ENCODE measurements around the gene WDFY4.

Gene WDFY4

GRCh38 chr10:48710647-48711275 lies 26.1 kb downstream of the WDFY4 start:
- DNase-seq (ENCODE audit: low read depth), result no peak

- DNase-seq (ENCODE audit: low read depth), result no peak
These were observed 27.2 kb downstream of the WDFY4 start for GRCh38 chr10:48711830-48712229.

GRCh38 chr10:48714088-48714487 lies 29.4 kb downstream of the WDFY4 start:
- DNase-seq (ENCODE audit: low read depth), result no peak

GRCh38 chr10:48716416-48716815 lies 31.7 kb downstream of the WDFY4 start:
- DNase-seq (ENCODE audit: low read depth), result no peak

GRCh38 chr10:48720611-48721010 lies 35.9 kb downstream of the WDFY4 start:
- no peak for DNase-seq (ENCODE audit: low read depth)

- DNase-seq (ENCODE audit: low read depth), result no peak
These were observed 37.8 kb downstream of the WDFY4 start for GRCh38 chr10:48722153-48723145.

GRCh38 chr10:48724127-48724526 lies 39.5 kb downstream of the WDFY4 start:
- DNase-seq (ENCODE audit: low read depth), result no peak

GRCh38 chr10:48725708-48726107 lies 41.0 kb downstream of the WDFY4 start:
- DNase-seq (ENCODE audit: low read depth), result no peak

GRCh38 chr10:48727866-48728265 lies 43.2 kb downstream of the WDFY4 start:
- DNase-seq (ENCODE audit: low read depth), result no peak

GRCh38 chr10:48729222-48729621 lies 44.5 kb downstream of the WDFY4 start:
- no peak for DNase-seq (ENCODE audit: low read depth)

- DNase-seq (ENCODE audit: low read depth), result no peak
These were observed 45.3 kb downstream of the WDFY4 start for GRCh38 chr10:48729941-48730457.

GRCh38 chr10:48731141-48731540 lies 46.5 kb downstream of the WDFY4 start:
- DNase-seq (ENCODE audit: low read depth), result no peak

GRCh38 chr10:48731654-48732053 lies 47.0 kb downstream of the WDFY4 start:
- DNase-seq (ENCODE audit: low read depth), result no peak

- DNase-seq (ENCODE audit: low read depth), result no peak
These were observed 48.7 kb downstream of the WDFY4 start for GRCh38 chr10:48733329-48733728.

- DNase-seq (ENCODE audit: low read depth), result no peak
These were observed 51.2 kb downstream of the WDFY4 start for GRCh38 chr10:48735836-48736390.

- DNase-seq (ENCODE audit: low read depth), result no peak
These were observed 51.9 kb downstream of the WDFY4 start for GRCh38 chr10:48736596-48736995.

- DNase-seq (ENCODE audit: low read depth), result no peak
These were observed 53.2 kb downstream of the WDFY4 start for GRCh38 chr10:48737886-48738285.

- DNase-seq (ENCODE audit: low read depth), result no peak
These were observed 54.5 kb downstream of the WDFY4 start for GRCh38 chr10:48739170-48739569.

- no peak for DNase-seq (ENCODE audit: low read depth)
These were observed 55.5 kb downstream of the WDFY4 start for GRCh38 chr10:48740015-48740707.

GRCh38 chr10:48740988-48741387 lies 56.3 kb downstream of the WDFY4 start:
- no peak for DNase-seq (ENCODE audit: low read depth)

- no peak for DNase-seq (ENCODE audit: low read depth)
These were observed 58.5 kb downstream of the WDFY4 start for GRCh38 chr10:48742891-48743860.
